Activated naive CD8-positive, alpha-beta T cell treated with anti-CD3 and anti-CD28 coated beads for 36 hours (primary cell): Measurements from ENCODE around the gene UBA1. TPM values are rescaled to one million over a fixed set of nuclear protein-coding genes. Genes with fewer than 3 reads are reported as not detected.

Experiments
- DNase-seq: peaks from one replicate; pipeline ENCODE4 v3.0.0; 2021
- H3K27ac Mint-ChIP-seq: one replicate; pipeline ENCODE4 v1.8.0; 2022; ENCODE audit warnings: mild to moderate bottlenecking, moderate library complexity, mixed read lengths
- H3K27me3 Mint-ChIP-seq: one replicate; pipeline ENCODE4 v1.8.0; 2022; ENCODE audit warnings: mild to moderate bottlenecking, mixed read lengths
- H3K36me3 Mint-ChIP-seq: one replicate; pipeline ENCODE4 v1.8.0; 2021; ENCODE audit warnings: mild to moderate bottlenecking, mixed read lengths
- H3K4me1 Mint-ChIP-seq: one replicate; pipeline ENCODE4 v1.8.0; 2021; ENCODE audit warnings: mixed read lengths
- H3K4me3 Mint-ChIP-seq: one replicate; pipeline ENCODE4 v1.8.0; 2022; ENCODE audit warnings: mild to moderate bottlenecking, moderate library complexity, mixed read lengths
- H3K9me3 Mint-ChIP-seq: one replicate; pipeline ENCODE4 v1.8.0; 2022; ENCODE audit warnings: mixed read lengths
- total RNA-seq, 2 experiments: library from RNA; stranded (reverse); gene quantifications; one replicate each; pipeline ENCODE4 v1.2.3, GENCODE V29; 2021

The UBA1 gene
- total RNA-seq, 2 experiments from 2014 or later = 219 to 227 TPM

GRCh38 chrX:47162927-47163583, 30.6 kb upstream of the UBA1 start:
- no peaks in the 10 kb centered on the region for H3K27me3 Mint-ChIP-seq
- peaks cover 26% of the 10 kb centered on the region for H3K36me3 Mint-ChIP-seq
- DNase-seq = no peak
- no peak overlapping the region for H3K27ac Mint-ChIP-seq
- H3K4me1 Mint-ChIP-seq = peaks cover 2% of the 10 kb centered on the region
- no peak overlapping the region for H3K4me3 Mint-ChIP-seq
- no peaks in the 10 kb centered on the region for H3K9me3 Mint-ChIP-seq

DNA sequence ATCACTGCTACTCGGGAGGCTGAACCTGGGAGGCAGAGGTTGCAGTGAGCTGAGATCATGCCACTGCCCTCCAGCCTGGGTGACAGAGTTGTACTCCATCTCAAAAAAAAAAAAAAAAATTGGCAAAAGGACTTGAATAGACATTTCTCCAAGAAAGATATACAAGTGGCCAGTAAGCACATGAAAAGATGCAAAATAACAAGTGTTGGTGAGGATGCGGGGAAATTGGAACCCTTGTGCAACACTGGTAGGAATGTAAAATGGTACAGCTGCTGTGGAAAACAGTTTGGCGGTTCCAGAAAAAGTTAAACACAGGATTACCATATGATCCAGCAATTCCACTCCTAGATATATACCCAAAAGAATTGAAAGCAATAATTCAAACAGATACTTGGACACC, 29.2 kb upstream of the UBA1 start:
- Mint-ChIP-seq H3K4me1 (peaks cover 2% of the 10 kb centered on the region), H3K4me3 (no peak overlapping the region), H3K9me3 (no peaks in the 10 kb centered on the region), H3K27ac (no peak overlapping the region), H3K36me3 (peaks cover 19% of the 10 kb centered on the region), H3K27me3 (no peaks in the 10 kb centered on the region)
- DNase-seq = no peak

GRCh38 chrX:47166126-47166525, 27.5 kb upstream of the UBA1 start:
- H3K9me3 Mint-ChIP-seq = no peaks in the 10 kb centered on the region
- H3K36me3 Mint-ChIP-seq = peaks cover 19% of the 10 kb centered on the region
- no peak overlapping the region for H3K27ac Mint-ChIP-seq
- DNase-seq = no peak
- no peak overlapping the region for H3K4me3 Mint-ChIP-seq
- H3K27me3 Mint-ChIP-seq = no peaks in the 10 kb centered on the region
- H3K4me1 Mint-ChIP-seq = peaks cover 2% of the 10 kb centered on the region

DNA sequence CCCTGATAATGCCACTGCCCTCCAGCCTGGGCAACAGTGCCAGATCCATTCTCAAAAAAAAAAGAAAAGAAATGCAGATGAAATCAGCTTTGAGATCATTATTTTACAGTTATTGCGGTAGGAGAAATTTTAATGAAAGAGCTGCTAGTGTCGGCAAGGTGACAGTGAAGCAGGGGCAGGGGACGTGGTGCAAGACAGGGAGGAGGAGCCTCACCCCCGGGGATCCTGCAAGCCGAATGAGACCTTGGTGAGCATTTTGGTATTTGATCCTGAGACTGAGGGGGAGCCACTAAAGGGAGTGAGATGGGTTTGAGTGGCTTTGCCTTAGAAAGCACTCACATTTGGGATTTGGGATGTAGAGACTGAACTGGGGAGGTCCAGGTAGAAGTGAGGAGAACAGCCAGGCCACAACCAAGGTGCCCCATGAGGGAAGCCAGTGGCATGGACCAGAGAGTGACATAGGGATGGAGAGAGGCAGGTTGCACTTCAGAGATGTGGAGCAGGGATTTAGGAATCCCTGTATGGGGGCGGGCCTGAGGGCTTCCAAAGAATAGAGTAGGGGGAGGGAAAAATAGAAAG, 25.0 kb upstream of the UBA1 start:
- no peak overlapping the region for H3K27ac Mint-ChIP-seq
- peaks cover 2% of the 10 kb centered on the region for H3K4me1 Mint-ChIP-seq
- no peaks in the 10 kb centered on the region for H3K9me3 Mint-ChIP-seq

DNA sequence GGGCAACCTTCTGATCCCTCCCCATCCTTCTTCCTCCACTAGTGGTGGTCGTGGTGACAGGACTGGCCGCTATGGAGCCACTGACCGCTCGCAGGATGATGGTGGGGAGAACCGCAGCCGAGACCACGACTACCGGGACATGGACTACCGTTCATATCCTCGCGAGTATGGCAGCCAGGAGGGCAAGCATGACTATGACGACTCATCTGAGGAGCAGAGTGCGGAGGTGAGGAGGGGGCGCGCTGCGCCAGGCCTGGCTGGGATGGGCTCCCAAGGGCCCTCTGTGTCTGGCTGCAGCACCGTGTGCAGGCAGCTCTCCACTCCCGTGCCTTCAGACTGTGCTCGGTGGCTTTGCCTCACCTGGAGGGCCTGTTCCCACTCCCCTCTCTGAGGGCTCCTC, 24.4 kb upstream of the UBA1 start:
- DNase-seq = no peak
- H3K9me3 Mint-ChIP-seq = no peaks in the 10 kb centered on the region
- H3K36me3 Mint-ChIP-seq = peaks cover 11% of the 10 kb centered on the region
- H3K4me1 Mint-ChIP-seq = peaks cover 2% of the 10 kb centered on the region
- no peaks in the 10 kb centered on the region for H3K27me3 Mint-ChIP-seq
- no peak overlapping the region for H3K4me3 Mint-ChIP-seq
- H3K27ac Mint-ChIP-seq = no peak overlapping the region

More for the DNA sequence above, 25.0 kb upstream of the UBA1 start:
- H3K27me3 Mint-ChIP-seq = no peaks in the 10 kb centered on the region
- peaks cover 11% of the 10 kb centered on the region for H3K36me3 Mint-ChIP-seq
- no peak for DNase-seq
- no peak overlapping the region for H3K4me3 Mint-ChIP-seq

- Mint-ChIP-seq H3K4me1 (peaks cover 2% of the 10 kb centered on the region), H3K4me3 (no peak overlapping the region), H3K9me3 (no peaks in the 10 kb centered on the region), H3K27me3 (no peaks in the 10 kb centered on the region), H3K27ac (no peak overlapping the region), H3K36me3 (peaks cover 8% of the 10 kb centered on the region)
- DNase-seq = no peak
Measured at GRCh38 chrX:47169726-47170515, 23.7 kb upstream of the UBA1 start.

- no peak overlapping the region for H3K27ac Mint-ChIP-seq
- no peak overlapping the region for H3K4me3 Mint-ChIP-seq
- peaks cover 2% of the 10 kb centered on the region for H3K4me1 Mint-ChIP-seq
- H3K27me3 Mint-ChIP-seq = no peaks in the 10 kb centered on the region
- H3K36me3 Mint-ChIP-seq = peaks cover 8% of the 10 kb centered on the region
- DNase-seq = no peak
- H3K9me3 Mint-ChIP-seq = no peaks in the 10 kb centered on the region
Measured at GRCh38 chrX:47170861-47171692, 22.6 kb upstream of the UBA1 start.

GRCh38 chrX:47171996-47172395, 21.6 kb upstream of the UBA1 start:
- H3K4me1 Mint-ChIP-seq = peaks cover 2% of the 10 kb centered on the region
- no peak overlapping the region for H3K4me3 Mint-ChIP-seq
- no peak for DNase-seq
- H3K36me3 Mint-ChIP-seq = peaks cover 13% of the 10 kb centered on the region
- H3K9me3 Mint-ChIP-seq = no peaks in the 10 kb centered on the region
- H3K27me3 Mint-ChIP-seq = no peaks in the 10 kb centered on the region
- H3K27ac Mint-ChIP-seq = no peak overlapping the region

DNA sequence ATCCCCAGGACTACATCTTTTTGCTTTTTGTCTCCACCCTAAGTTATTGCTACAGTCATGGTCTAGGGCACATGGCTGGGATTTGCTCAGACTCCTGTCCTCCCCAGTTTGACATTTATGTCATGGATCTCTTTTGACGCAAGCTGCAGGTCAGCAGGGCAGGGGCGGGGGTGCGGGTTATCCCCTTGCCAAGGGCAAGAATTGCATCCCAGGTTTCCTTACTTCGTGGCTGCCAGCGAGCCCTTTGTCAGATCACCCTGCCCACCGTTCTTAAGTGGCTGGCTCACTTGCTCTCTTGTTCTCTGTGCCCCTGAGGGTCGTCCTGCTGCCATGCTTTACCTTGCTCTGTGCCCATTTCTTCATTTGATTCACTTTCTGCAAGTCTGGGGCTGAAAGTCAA, 21.1 kb upstream of the UBA1 start:
- Mint-ChIP-seq H3K27me3 (no peaks in the 10 kb centered on the region), H3K36me3 (peaks cover 13% of the 10 kb centered on the region), H3K4me3 (no peak overlapping the region), H3K27ac (no peak overlapping the region), H3K9me3 (no peaks in the 10 kb centered on the region), H3K4me1 (peaks cover 2% of the 10 kb centered on the region)
- DNase-seq = no peak

- Mint-ChIP-seq H3K9me3 (no peaks in the 10 kb centered on the region), H3K4me1 (no peaks in the 10 kb centered on the region), H3K36me3 (peaks cover 13% of the 10 kb centered on the region), H3K4me3 (no peak overlapping the region), H3K27me3 (no peaks in the 10 kb centered on the region), H3K27ac (no peak overlapping the region)
- no peak for DNase-seq
Measured at GRCh38 chrX:47172971-47173792, 20.4 kb upstream of the UBA1 start.

- DNase-seq = no peak
- no peak overlapping the region for H3K27ac Mint-ChIP-seq
- H3K9me3 Mint-ChIP-seq = no peaks in the 10 kb centered on the region
- no peaks in the 10 kb centered on the region for H3K27me3 Mint-ChIP-seq
- peaks cover 16% of the 10 kb centered on the region for H3K36me3 Mint-ChIP-seq
- H3K4me3 Mint-ChIP-seq = no peak overlapping the region
- H3K4me1 Mint-ChIP-seq = no peaks in the 10 kb centered on the region
Measured at GRCh38 chrX:47174376-47174775, 19.3 kb upstream of the UBA1 start.

DNA sequence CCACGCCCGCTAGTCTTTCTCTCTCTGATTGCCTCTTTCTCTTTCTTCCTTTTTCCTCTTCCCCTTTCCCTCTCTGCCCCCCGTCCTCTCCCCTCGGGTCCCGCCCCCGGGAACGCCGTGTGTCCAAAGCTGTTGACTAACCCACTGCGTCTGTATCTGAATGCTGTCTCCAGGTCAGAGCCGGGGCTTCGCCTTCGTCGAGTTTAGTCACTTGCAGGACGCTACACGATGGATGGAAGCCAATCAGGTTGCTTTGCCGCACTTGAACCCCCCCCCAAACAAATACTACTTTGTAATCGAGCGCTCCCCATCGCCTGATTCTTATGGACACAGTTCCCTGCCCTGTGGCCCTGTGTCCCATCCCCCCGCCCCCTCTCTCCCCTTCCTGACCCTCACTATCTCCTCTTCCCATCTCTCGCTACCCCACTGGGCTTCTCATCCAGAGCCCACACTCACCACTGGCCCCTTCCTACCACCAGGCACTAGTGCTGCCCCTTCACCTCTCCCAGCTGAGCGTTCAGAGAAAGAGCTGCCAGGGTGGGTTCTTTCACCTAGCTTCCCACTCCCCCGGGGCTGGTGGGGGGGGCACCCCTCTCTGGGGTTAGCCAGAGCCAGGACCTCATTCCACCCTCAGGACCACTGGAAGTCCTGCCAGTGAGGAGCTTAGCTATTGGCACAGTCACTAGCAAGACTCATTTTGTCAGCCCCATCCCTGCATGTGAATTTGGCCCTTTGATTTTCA, 18.6 kb upstream of the UBA1 start:
- H3K27me3 Mint-ChIP-seq = no peaks in the 10 kb centered on the region
- no peak overlapping the region for H3K4me3 Mint-ChIP-seq
- no peaks in the 10 kb centered on the region for H3K4me1 Mint-ChIP-seq
- no peak overlapping the region for H3K27ac Mint-ChIP-seq
- H3K36me3 Mint-ChIP-seq = peaks cover 16% of the 10 kb centered on the region
- H3K9me3 Mint-ChIP-seq = no peaks in the 10 kb centered on the region
- no peak for DNase-seq

DNA sequence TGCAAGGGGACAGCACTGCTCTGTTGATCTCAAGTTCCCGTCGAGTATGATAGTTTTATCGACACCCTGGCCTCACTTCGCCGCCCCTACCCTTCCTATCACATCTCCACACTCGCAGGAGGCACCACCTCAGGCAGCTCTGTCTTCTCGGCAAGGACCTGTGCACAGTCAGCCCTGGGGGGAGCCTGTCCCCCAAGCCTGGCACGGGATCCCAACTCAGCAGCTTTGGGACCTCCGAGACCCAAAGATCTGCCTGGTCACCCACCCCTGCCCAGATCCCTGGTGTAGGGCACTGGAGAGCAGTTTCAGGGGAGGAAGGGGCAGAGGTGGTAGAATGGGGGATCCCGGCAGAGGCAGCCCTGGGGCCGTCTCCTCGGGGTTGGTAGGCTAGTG, 18.0 kb upstream of the UBA1 start:
- H3K27ac Mint-ChIP-seq = no peak overlapping the region
- H3K4me3 Mint-ChIP-seq = no peak overlapping the region
- no peaks in the 10 kb centered on the region for H3K4me1 Mint-ChIP-seq
- H3K36me3 Mint-ChIP-seq = peaks cover 16% of the 10 kb centered on the region
- H3K9me3 Mint-ChIP-seq = no peaks in the 10 kb centered on the region
- no peak for DNase-seq
- no peaks in the 10 kb centered on the region for H3K27me3 Mint-ChIP-seq
